ENCODE results near the gene AAK1.
"Not testable (repeated sequence)": the region's sequence is repeated elsewhere in the genome, so short reads cannot be mapped to it uniquely, and the experiment has no call there.

Gene AAK1

DNA sequence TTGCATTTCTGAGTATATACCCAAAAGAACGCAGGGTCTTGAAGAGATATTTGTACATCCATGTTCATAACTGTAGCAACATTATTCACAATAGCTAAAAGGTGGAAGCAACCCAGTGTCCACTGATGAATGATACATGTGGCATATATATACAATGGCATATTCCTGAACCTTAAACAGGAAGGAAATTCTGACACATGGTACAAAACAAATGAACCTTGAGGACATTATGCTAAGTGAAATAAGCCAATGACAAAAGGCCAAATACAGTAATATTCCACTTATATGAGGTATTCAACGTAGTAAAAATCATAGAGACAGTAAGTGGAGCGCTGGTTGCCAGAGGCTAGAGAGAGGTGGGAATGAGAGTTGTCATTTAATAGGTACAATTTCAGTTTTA lies 8.1 kb downstream of the AAK1 start:
- H3K27ac ChIP-seq (ENCODE audit: low read depth, low read length): no peak overlapping the region
- H3K4me3 ChIP-seq (ENCODE audit: low read length): no peak overlapping the region
- H3K9ac ChIP-seq (ENCODE audit: low read length): no peak overlapping the region
- no peaks in the 10 kb centered on the region for H3K36me3 ChIP-seq (ENCODE audit: control insufficient read depth, insufficient read depth, low read length)
- H3K27me3 ChIP-seq (ENCODE audit: control insufficient read depth, insufficient read depth, low read length): no peaks in the 10 kb centered on the region
- peaks cover 3% of the 10 kb centered on the region for H3K4me1 ChIP-seq (ENCODE audit: control insufficient read depth, insufficient read depth, low read length)

DNA sequence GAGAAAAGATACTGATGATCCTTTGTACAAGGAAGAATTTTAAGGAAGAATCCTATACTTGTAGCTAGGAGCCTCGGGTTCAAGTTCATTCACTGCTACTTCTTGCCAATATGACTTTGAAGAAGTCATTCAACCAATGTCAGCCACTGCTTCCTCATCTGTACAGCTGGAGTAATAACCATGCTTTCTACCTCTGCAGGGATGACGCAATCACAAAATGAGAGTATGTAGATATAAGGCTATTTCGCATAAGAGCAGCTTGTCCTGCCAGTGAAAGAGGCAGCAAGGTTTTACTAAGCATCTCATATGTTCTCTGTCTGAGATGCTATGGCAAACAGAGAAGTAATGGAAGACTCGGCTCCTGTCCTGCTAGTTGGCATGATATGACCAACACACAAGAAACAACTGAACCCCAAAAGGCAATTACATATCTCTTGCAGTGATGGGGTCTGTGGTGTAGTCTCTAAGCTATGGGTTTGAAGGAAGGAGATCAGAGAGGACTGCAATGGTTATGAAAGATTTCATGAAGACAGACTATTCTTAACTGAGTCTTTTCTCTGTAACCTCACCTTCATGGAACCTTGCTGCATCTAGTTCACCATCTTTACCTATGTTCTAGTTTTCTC lies 9.2 kb downstream of the AAK1 start:
- H3K27ac ChIP-seq (ENCODE audit: low read depth, low read length): no peak overlapping the region
- no peaks in the 10 kb centered on the region for H3K4me1 ChIP-seq (ENCODE audit: control insufficient read depth, insufficient read depth, low read length)

DNA sequence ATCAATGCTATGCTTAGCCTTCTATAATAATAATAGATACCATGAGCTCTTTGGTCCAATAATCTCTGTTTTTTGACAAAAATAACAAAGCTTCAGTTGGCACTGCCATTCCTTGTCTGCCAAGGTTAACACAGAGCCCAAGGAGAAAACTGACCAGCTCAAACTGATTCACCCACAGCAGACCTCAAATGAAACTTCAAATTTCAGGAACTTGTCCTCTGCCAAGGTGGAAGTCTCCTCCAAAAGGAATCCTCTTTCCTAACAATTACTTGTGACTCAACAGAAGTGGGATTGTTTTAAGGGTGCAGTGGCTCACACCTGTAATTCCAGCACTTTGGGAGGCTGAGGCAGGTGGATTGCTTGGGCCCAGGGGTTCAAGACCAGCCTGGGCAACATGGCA lies 12.1 kb downstream of the AAK1 start:
- no peaks in the 10 kb centered on the region for H3K27me3 ChIP-seq (ENCODE audit: control insufficient read depth, insufficient read depth, low read length)
- H3K4me1 ChIP-seq (ENCODE audit: control insufficient read depth, insufficient read depth, low read length): no peaks in the 10 kb centered on the region
- no peak overlapping the region for H3K4me3 ChIP-seq (ENCODE audit: low read length)
- H3K36me3 ChIP-seq (ENCODE audit: control insufficient read depth, insufficient read depth, low read length): no peaks in the 10 kb centered on the region
- no peak overlapping the region for H3K9ac ChIP-seq (ENCODE audit: low read length)
- no peak overlapping the region for H3K27ac ChIP-seq (ENCODE audit: low read depth, low read length)

More for the DNA sequence above, 9.2 kb downstream of the AAK1 start:
- no peak overlapping the region for H3K9ac ChIP-seq (ENCODE audit: low read length)
- H3K27me3 ChIP-seq (ENCODE audit: control insufficient read depth, insufficient read depth, low read length): no peaks in the 10 kb centered on the region
- H3K4me3 ChIP-seq (ENCODE audit: low read length): no peak overlapping the region
- H3K36me3 ChIP-seq (ENCODE audit: control insufficient read depth, insufficient read depth, low read length): no peaks in the 10 kb centered on the region

DNA sequence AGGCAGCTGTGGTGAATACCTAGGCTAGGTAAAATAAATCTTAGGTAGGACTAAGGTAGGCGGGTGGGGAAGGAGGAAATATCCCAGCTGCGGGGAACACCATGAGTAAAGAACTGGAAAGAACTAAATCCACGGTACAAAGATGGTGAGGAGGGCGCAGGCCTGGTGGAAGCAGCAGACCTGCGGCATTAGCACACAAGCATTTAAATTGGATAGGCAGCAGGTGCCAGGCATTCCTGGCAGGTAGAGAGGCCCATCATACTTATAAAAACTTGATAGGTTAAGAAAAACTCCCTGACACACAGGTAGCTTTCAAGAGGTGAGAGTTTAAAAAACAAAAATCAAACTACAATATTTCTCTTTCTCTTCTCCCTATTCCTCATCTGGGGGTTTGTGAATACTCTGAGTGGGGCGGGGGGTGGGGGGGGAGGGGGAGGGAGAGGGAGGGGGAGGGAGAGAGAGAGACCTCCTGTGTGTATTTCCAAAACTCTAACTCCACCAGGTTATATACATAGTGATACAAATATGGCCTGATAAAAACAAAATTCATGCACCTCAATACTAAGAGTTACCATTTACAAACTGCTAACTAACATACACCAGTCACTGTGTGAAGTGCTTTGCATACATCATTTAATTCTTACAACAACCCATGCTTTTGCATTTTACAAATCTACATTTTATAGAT lies 13.5 kb downstream of the AAK1 start:
- Histone ChIP-seq H3K9ac (ENCODE audit: low read length) (no peak overlapping the region), H3K27ac (ENCODE audit: low read depth, low read length) (no peak overlapping the region), H3K4me1 (ENCODE audit: control insufficient read depth, insufficient read depth, low read length) (no peaks in the 10 kb centered on the region), H3K36me3 (ENCODE audit: control insufficient read depth, insufficient read depth, low read length) (no peaks in the 10 kb centered on the region), H3K27me3 (ENCODE audit: control insufficient read depth, insufficient read depth, low read length) (no peaks in the 10 kb centered on the region), H3K4me3 (ENCODE audit: low read length) (no peak overlapping the region)

DNA sequence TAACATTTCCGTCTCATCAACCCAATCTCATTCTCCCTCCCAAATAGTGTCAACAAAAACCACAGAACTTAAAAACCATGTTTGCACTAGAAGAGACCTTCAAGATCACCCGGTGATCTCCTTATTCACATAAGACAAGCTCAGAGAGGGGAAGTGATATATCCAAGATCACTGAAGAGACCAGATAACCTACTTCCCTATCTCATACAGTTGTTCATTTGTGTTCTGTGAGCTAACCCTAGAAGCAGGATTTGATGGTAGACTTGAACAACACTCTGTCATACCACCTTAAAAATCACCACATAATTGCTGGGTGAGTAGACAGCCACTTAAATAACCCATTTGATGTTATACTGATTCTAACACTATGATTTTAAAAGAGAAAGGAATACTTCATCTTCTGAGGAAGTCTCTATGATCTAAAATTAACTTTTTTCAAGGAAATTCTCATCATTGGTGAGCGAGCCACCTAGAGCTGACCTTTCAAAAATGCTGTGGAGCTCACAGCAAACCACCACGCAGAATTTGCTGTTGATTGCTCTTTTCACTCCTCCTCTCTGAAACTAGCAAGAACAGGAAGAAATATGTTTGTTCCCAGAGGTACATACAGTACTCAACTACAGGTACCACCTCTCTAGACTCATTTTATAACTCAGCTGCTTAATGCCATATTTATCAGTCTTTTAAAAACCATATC lies 15.1 kb downstream of the AAK1 start:
- Histone ChIP-seq H3K4me3 (ENCODE audit: low read length) (no peak overlapping the region), H3K27me3 (ENCODE audit: control insufficient read depth, insufficient read depth, low read length) (no peaks in the 10 kb centered on the region), H3K9ac (ENCODE audit: low read length) (no peak overlapping the region), H3K27ac (ENCODE audit: low read depth, low read length) (no peak overlapping the region), H3K4me1 (ENCODE audit: control insufficient read depth, insufficient read depth, low read length) (no peaks in the 10 kb centered on the region), H3K36me3 (ENCODE audit: control insufficient read depth, insufficient read depth, low read length) (no peaks in the 10 kb centered on the region)

GRCh38 chr2:69625078-69625795 lies 18.3 kb downstream of the AAK1 start:
- no peaks in the 10 kb centered on the region for H3K36me3 ChIP-seq (ENCODE audit: control insufficient read depth, insufficient read depth, low read length)
- H3K4me1 ChIP-seq (ENCODE audit: control insufficient read depth, insufficient read depth, low read length): peaks cover under 1% of the 10 kb centered on the region
- no peak overlapping the region for H3K27ac ChIP-seq (ENCODE audit: low read depth, low read length)
- H3K9ac ChIP-seq (ENCODE audit: low read length): no peak overlapping the region
- H3K27me3 ChIP-seq (ENCODE audit: control insufficient read depth, insufficient read depth, low read length): no peaks in the 10 kb centered on the region
- no peak overlapping the region for H3K4me3 ChIP-seq (ENCODE audit: low read length)

GRCh38 chr2:69624611-69625010 lies 18.9 kb downstream of the AAK1 start:
- Histone ChIP-seq H3K27ac (ENCODE audit: low read depth, low read length) (no peak overlapping the region), H3K9ac (ENCODE audit: low read length) (no peak overlapping the region), H3K4me1 (ENCODE audit: control insufficient read depth, insufficient read depth, low read length) (peaks cover 5% of the 10 kb centered on the region), H3K4me3 (ENCODE audit: low read length) (no peak overlapping the region), H3K36me3 (ENCODE audit: control insufficient read depth, insufficient read depth, low read length) (no peaks in the 10 kb centered on the region), H3K27me3 (ENCODE audit: control insufficient read depth, insufficient read depth, low read length) (no peaks in the 10 kb centered on the region)

GRCh38 chr2:69624131-69624530 lies 19.4 kb downstream of the AAK1 start:
- Histone ChIP-seq H3K4me3 (ENCODE audit: low read length) (no peak overlapping the region), H3K27ac (ENCODE audit: low read depth, low read length) (no peak overlapping the region), H3K4me1 (ENCODE audit: control insufficient read depth, insufficient read depth, low read length) (peaks cover 5% of the 10 kb centered on the region), H3K27me3 (ENCODE audit: control insufficient read depth, insufficient read depth, low read length) (no peaks in the 10 kb centered on the region), H3K36me3 (ENCODE audit: control insufficient read depth, insufficient read depth, low read length) (no peaks in the 10 kb centered on the region), H3K9ac (ENCODE audit: low read length) (no peak overlapping the region)

GRCh38 chr2:69623236-69623635 lies 20.3 kb downstream of the AAK1 start:
- H3K27ac ChIP-seq (ENCODE audit: low read depth, low read length): no peak overlapping the region
- no peaks in the 10 kb centered on the region for H3K36me3 ChIP-seq (ENCODE audit: control insufficient read depth, insufficient read depth, low read length)
- H3K9ac ChIP-seq (ENCODE audit: low read length): no peak overlapping the region
- peaks cover 11% of the 10 kb centered on the region for H3K4me1 ChIP-seq (ENCODE audit: control insufficient read depth, insufficient read depth, low read length)
- H3K4me3 ChIP-seq (ENCODE audit: low read length): no peak overlapping the region
- H3K27me3 ChIP-seq (ENCODE audit: control insufficient read depth, insufficient read depth, low read length): no peaks in the 10 kb centered on the region

GRCh38 chr2:69622805-69623204 lies 20.7 kb downstream of the AAK1 start:
- H3K36me3 ChIP-seq (ENCODE audit: control insufficient read depth, insufficient read depth, low read length); H3K27ac ChIP-seq (ENCODE audit: low read depth, low read length); H3K27me3 ChIP-seq (ENCODE audit: control insufficient read depth, insufficient read depth, low read length); H3K4me3 ChIP-seq (ENCODE audit: low read length); H3K9ac ChIP-seq (ENCODE audit: low read length): not testable (repeated sequence)
- peaks cover 11% of the 10 kb centered on the region for H3K4me1 ChIP-seq (ENCODE audit: control insufficient read depth, insufficient read depth, low read length)

- not testable (repeated sequence) for H3K27ac ChIP-seq (ENCODE audit: low read depth, low read length); H3K36me3 ChIP-seq (ENCODE audit: control insufficient read depth, insufficient read depth, low read length); H3K27me3 ChIP-seq (ENCODE audit: control insufficient read depth, insufficient read depth, low read length); H3K4me3 ChIP-seq (ENCODE audit: low read length); H3K9ac ChIP-seq (ENCODE audit: low read length)
- peaks cover 11% of the 10 kb centered on the region for H3K4me1 ChIP-seq (ENCODE audit: control insufficient read depth, insufficient read depth, low read length)
These were observed 21.5 kb downstream of the AAK1 start for GRCh38 chr2:69622017-69622540.

GRCh38 chr2:69621440-69621839 lies 22.1 kb downstream of the AAK1 start:
- Histone ChIP-seq H3K4me1 (ENCODE audit: control insufficient read depth, insufficient read depth, low read length) (peaks cover 11% of the 10 kb centered on the region), H3K4me3 (ENCODE audit: low read length) (no peak overlapping the region), H3K36me3 (ENCODE audit: control insufficient read depth, insufficient read depth, low read length) (no peaks in the 10 kb centered on the region), H3K27me3 (ENCODE audit: control insufficient read depth, insufficient read depth, low read length) (no peaks in the 10 kb centered on the region), H3K27ac (ENCODE audit: low read depth, low read length) (no peak overlapping the region), H3K9ac (ENCODE audit: low read length) (no peak overlapping the region)

All from rectal smooth muscle tissue (tissue), 1 donor.